Right atrium auricular region (tissue), 2 donors: Measurements from ENCODE around the gene EMC9. TPM values are rescaled to one million over a fixed set of nuclear protein-coding genes. Genes with fewer than 3 reads are reported as not detected.

Experiments
- DNase-seq: peaks from one replicate; pipeline ENCODE4 v3.0.0-alpha.2; 2019; ENCODE audit warnings: low spot score
- H3K27ac ChIP-seq, 2 donors: fragments of 200-600 bp; sonication (generic); 1 replicate in 1 of 2; 2 replicates in 1 of 2; pipeline ENCODE4 v1.5.1; 2016 to 2019
- H3K27me3 ChIP-seq, 2 donors: fragments of 200-600 bp; sonication (generic); one replicate each; pipeline versions ENCODE4 v1.5.1 to v1.6.0; 2017 to 2019
- H3K36me3 ChIP-seq: fragments of 200-600 bp; sonication (generic); one replicate; pipeline ENCODE4 v1.5.1; 2016
- H3K4me1 ChIP-seq, 2 donors: fragments of 200-600 bp; sonication (generic); one replicate each; pipeline versions ENCODE4 v1.5.1 to v1.6.0; 2017 to 2019
- H3K4me3 ChIP-seq, 2 donors: fragments of 200-600 bp; sonication (generic); 1 replicate in 1 of 2; 2 replicates in 1 of 2; pipeline ENCODE4 v1.5.1; 2017 to 2019; ENCODE audit warnings: mild to moderate bottlenecking in 1 of 2, moderate library complexity in 1 of 2
- H3K9me3 ChIP-seq, 2 donors: fragments of 200-600 bp; sonication (generic); one replicate each; pipeline ENCODE4 v1.5.1; 2019
- CTCF ChIP-seq, 2 donors: fragments of 200-600 bp; sonication (generic); IDR thresholded peaks; one replicate each; pipeline ENCODE4 v1.5.1; 2019; ENCODE audit warnings: antibody characterized with exemption in 2 of 2
- total RNA-seq, 2 donors: library from RNA; depleted of rRNA; stranded (reverse); fragments of >200 nt; gene quantifications; one replicate each; pipeline ENCODE4 v1.1.0, GENCODE V29; 2016

Gene EMC9
- total RNA-seq, 2 donors from 2014 or later = 9.9 to 16.8 TPM

GRCh38 chr14:24178399-24179178, 37.2 kb upstream of the EMC9 start:
- Histone ChIP-seq H3K4me1 (peaks cover 0 to 10% of the 10 kb centered on the region in 2 donors), H3K27me3 (no peaks in the 10 kb centered on the region), H3K9me3 (no peaks in the 10 kb centered on the region), H3K27ac (no peak overlapping the region), H3K36me3 (peaks cover 27% of the 10 kb centered on the region), H3K4me3 (no peak overlapping the region)
- TF ChIP-seq CTCF (IDR thresholded peaks at IDR 0.05) = no peak
- no peak for DNase-seq

GRCh38 chr14:24177891-24178290, 36.5 kb upstream of the EMC9 start:
- H3K36me3 ChIP-seq = peaks cover 20% of the 10 kb centered on the region
- DNase-seq = no peak
- no peak overlapping the region for H3K4me3 ChIP-seq
- H3K9me3 ChIP-seq = no peaks in the 10 kb centered on the region
- TF ChIP-seq CTCF (IDR thresholded peaks at IDR 0.05) = no peak
- peaks cover 0 to 10% of the 10 kb centered on the region in 2 donors for H3K4me1 ChIP-seq
- H3K27me3 ChIP-seq = no peaks in the 10 kb centered on the region
- H3K27ac ChIP-seq = no peak overlapping the region

GRCh38 chr14:24177041-24177825, 35.8 kb upstream of the EMC9 start:
- Histone ChIP-seq H3K4me3 (no peak overlapping the region), H3K36me3 (peaks cover 13% of the 10 kb centered on the region), H3K4me1 (peaks cover 0 to 10% of the 10 kb centered on the region in 2 donors), H3K27ac (no peak overlapping the region), H3K9me3 (no peaks in the 10 kb centered on the region), H3K27me3 (no peaks in the 10 kb centered on the region)
- TF ChIP-seq CTCF (IDR thresholded peaks at IDR 0.05) = no peak
- no peak for DNase-seq

GRCh38 chr14:24176599-24176998, 35.2 kb upstream of the EMC9 start:
- H3K36me3 ChIP-seq = peaks cover 7% of the 10 kb centered on the region
- H3K27ac ChIP-seq = no peak overlapping the region
- DNase-seq = no peak
- H3K4me3 ChIP-seq = no peak overlapping the region
- H3K4me1 ChIP-seq = peaks cover 0 to 15% of the 10 kb centered on the region in 2 donors
- no peaks in the 10 kb centered on the region for H3K27me3 ChIP-seq
- H3K9me3 ChIP-seq = no peaks in the 10 kb centered on the region
- TF ChIP-seq CTCF (IDR thresholded peaks at IDR 0.05) = no peak

- H3K4me3 ChIP-seq = peak overlapping the region in 1 of 2 donors; percentile 40
- DNase-seq = no peak
- no peak for TF ChIP-seq CTCF (IDR thresholded peaks at IDR 0.05)
Observed at GRCh38 chr14:24172871-24173281, 31.5 kb upstream of the EMC9 start.

More at GRCh38 chr14:24172871-24173281, 31.5 kb upstream of the EMC9 start:
- Histone ChIP-seq H3K4me1 (peaks cover 0 to 9% of the 10 kb centered on the region in 2 donors), H3K36me3 (peaks cover 6% of the 10 kb centered on the region), H3K9me3 (no peaks in the 10 kb centered on the region), H3K27ac (no peak overlapping the region), H3K27me3 (no peaks in the 10 kb centered on the region)
